HG03025 (cell line): ENCODE measurements around the gene MORN1.
"Not testable (repeated sequence)": the region's sequence is repeated elsewhere in the genome, so short reads cannot be mapped to it uniquely, and the experiment has no call there.

Source experiments
- ATAC-seq: cut with Tn5 transposase; IDR thresholded peaks from one replicate; pipeline ENCODE4 v1.9.1; 2021; ENCODE audit warnings: mild to moderate bottlenecking, moderate library complexity; ENCODE audit not compliant: unreplicated experiment, low FRiP score

Gene MORN1

DNA sequence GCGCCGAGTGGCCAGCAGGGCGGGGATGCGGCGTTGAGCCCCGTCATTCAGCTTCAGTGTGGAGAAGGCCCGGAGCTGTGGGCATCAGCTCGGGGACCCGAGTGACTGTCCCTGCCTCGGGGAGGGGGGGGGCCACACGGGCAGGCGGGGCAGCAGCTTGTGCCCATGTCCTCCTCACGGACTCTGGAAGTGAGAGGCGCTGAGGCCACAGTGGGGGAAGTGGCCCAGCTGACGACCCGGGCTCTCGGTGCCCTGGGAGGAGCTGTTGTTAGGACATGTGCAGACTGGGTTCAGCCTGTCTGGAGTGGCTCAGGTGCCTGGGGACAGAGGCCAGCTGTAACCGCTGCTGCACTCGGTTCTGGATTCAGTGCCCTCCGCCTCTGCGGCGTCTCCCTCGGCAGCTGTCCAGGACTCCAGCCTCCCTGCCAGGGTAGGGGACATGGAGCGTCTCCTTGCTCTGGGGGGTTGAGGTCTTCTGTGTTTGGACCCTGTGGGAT lies 92.2 kb downstream of the MORN1 start:
- ATAC-seq = no peak

DNA sequence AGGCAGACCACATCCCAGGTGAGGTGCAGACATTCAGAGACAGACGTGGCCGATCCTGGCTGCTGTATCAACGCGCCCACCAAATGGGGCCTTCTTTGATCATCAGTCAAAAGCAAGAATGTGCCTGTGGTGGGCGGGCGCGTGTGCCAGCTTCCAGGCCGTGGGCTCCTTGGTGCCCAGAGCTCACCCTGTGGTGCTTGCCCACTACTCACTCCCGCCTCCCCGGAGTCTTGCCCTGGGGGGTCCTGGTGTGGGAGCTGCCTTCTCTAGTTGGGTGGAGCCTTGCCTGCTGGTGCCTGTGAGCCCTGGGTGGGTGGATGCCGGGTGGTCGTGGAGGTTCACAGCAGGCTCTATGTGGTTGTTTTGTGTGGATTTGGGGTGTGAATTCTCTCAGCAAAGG lies 92.7 kb downstream of the MORN1 start:
- no peak for ATAC-seq

DNA sequence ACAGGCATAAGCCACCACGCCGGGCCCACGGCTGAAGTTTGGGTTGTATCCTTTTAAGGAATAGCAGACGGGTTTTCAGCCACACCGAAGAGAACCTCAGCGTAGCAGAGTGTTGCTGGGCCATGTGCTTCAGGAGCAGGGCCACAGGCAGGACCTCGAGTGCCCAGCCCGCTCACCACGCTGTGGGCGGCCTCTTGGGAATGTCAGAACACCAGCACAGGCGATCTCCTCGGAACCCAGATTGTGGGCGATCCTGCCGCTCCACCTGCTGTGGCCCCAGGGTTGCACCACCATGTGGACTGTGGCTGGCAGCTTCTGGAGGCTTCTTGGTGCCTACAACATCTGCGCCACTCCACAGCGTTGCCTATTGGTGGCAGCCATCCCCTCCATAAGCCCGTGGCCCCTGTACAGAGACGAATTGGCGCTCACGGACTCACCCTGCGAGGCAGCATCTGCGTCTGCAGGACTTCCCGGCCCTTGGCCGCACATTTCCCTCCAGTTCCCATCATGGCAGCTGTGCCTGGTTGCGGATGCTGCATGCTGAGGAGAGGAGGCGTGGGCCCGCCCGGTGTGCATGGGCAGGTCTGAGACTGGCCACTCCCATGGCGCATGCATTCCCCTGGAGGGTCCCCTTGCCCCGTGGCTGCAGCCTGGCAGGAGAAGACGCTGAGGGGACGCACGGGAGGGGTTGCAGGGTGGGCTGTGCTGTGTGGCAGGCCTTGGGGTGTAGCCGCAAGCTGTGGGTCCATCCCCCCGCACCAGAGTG lies 93.9 kb downstream of the MORN1 start:
- ATAC-seq = no peak

DNA sequence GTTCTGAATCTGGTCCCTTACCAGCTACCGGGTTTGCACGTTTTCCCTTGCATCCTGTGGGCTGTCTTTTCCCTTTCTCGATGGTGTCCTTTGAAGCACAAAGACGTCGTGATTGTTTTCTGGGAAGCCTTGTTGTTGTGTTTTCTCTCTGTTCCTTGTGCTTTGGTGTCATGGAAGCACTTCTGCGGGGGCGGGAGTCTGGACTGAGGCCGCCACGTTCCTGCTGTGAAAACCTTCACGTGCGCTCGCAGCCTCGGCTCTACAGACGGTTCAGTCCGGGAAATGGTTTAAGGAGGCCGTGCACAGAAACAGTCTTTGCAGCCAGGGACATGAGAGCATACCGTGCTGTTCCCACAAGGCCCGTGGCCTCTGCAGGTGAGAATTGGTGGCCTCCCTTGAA lies 94.7 kb downstream of the MORN1 start:
- no peak for ATAC-seq

DNA sequence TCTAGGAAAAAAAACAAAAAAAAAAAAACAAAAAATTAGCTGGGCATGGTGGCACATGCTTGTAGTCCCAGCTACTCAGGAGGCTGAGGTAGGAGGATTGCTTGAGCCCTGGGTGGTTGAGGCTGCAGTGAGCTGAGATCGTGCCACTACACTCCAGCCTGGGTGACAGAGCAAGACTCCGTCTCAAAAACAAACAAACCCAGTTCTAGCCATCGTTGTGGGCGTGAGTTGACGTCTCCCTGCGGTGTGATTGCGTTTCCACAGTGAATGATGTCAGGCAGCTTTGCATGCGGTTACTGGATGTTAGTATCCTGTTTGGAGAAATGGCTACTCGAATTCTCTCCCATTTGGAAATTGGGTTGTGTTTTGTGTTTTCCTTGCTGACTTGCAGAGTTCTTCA lies 95.1 kb downstream of the MORN1 start:
- not testable (repeated sequence) for ATAC-seq

DNA sequence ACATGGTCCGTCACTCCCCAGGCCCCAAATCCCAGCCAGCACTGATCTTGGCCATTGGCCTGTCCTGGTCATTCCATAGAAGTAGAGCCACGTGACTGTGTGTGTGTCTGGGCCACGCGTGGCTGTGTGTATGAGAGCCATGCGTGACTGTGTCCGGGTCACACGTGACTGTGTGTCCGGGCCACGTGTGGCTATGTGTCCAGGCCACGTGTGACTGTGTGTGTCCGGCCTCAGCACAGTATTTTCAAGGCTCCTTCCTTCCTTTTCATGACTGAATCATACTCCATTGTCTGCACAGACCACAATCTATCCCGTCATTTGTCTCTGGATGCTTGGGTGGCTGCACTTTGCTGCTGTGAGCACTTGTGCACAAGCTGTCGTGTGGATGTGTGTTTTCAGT lies 95.8 kb downstream of the MORN1 start:
- ATAC-seq = no peak

DNA sequence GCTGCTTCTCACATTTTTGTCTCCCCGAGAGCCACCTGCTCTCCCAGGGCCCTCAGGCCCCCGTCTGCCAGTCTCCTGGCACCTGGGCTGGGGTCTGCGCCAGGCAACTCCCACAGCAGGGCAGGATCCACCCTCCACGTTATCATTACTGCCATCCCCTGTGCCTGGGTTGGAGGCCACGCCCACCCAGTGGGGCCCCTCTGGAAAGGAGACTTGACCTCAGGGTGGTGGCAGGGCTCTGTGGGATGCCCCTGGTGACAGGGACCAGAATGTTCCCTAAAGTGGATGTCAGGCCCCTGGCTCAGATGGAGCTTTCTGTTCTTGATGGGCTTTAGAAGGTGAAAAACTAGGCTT lies 96.7 kb downstream of the MORN1 start:
- no peak for ATAC-seq

DNA sequence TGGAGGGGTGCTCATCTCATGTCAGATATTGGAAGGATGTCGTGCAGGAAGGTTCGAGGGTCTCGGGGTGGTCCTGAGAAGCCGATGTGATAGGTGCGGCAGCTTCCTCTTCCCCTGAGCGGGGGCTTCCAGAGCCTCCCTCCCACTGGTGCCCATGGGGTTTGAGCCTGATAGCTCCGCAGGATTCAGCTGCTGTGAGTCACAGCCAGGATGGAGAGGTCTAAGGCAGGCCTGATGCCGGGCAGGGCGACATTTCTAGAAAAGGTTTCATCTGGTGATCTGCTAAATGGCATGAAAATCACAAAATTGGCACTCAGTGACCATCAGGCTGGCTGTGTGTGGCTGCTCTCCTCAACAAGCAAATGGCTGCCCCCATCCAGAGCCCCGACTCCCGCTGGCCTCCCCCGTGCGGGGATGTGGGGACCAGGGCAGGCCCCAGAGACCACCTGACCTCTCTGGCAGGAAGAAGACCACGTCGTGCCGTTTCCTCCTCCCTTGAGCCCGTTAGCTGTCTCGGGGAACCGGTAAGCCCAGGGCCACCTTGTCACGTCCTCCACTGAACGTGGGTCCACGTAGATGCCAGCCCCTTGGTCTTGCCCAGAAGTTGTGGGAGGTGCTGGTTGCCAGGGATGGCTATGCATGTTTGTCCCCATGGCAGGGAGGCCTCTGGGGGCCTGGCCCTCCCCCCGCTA lies 97.2 kb downstream of the MORN1 start:
- ATAC-seq = no peak

DNA sequence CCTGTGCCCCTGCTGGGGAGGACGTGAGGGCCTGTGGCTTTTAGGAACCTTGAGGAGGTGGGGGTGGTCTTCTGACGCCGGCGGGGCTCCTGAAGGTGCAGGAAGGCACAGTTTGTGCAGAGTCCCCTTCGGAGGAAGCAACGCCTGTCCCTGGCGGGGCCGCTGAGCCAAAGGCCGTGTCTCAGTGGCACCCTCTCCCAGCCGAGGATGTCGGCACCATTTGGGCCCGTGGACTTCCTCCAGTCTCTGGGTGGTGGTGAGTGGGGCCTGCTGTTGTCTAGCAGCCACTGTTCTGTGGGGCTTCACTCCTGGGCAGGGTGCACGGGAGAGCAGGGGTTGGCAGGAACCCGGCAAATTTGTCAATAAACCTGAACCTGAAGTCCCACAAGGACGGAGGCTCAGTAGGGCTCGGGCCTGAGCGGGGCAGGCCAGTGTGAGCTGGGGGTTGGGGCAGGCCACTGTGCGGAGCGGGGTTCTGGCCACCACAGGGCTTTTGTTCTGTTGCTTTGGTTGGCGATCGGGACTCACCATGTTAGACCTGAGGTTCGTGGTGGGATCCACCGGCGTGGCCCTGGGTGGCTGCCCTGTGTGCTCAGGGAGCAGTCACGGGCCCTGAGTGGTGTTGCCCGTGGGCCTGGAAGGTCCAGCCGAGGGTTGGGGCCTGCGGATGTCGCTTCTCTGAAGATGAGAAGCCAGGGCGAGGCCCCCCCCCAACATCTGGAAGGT lies 98.5 kb downstream of the MORN1 start:
- ATAC-seq = no peak

DNA sequence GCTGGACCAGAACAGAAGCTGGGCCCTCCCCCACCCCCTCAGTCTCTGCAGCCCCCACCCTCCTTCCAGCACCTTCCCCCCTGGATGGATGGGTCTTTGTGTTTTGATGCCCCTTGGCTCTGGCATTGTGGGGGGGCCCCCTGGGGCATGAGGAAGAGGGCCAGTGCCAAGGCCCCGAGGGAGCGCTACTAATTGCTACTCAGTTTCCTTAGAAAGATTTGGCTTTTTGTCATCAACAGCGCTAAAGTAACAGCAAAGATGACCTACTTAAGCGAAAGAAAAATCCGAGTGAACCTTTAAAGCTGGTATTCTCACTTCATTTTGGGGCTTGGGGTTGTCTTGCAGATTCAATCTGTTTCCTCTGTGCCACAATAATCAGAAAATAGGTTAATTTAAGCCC lies 99.8 kb downstream of the MORN1 start:
- ATAC-seq = no peak

DNA sequence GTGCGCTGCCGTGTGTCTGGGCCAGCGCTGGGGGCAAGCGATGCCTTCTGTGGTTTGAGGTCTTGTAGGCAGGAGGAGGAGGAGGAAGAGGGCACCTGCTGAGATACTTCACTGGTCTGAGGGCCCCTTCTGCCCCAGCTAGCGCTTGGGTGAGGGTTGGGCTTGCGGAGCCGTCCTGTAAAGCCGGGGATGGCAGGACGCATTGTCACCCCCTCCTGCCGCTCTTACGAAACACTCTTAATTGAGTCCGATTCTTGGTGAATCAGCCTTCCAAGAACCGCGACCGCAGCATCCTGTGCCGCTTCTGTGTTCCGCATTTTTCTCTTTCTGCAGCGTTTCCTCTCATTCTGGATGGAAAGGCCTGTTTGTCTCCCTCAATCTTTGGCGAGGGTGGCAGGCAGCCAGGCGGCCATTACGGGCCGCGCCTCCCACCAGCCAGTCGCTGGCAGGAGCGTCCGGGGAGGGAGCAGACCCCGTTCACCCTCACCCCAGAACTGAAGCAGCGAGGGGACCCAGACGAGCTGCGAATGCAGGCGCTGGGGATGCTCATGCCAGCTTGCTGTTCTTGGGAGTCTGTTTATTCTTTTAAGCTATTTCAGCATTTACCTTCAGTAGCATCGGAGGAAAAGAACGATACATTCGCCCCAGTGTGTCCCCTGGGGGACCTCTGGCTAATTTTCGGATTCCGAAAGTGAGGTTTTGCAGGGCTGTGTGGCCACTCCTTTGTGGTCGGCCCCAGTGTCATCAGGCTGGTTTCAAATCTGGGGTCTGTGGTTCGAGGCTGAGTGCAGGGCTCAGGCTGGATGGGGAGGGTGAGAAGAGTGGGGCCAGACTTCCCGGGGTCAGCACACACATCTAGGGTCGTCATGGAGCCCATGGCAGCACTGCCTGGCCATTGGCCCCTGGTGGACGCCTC lies 100.5 kb downstream of the MORN1 start:
- ATAC-seq = no peak

DNA sequence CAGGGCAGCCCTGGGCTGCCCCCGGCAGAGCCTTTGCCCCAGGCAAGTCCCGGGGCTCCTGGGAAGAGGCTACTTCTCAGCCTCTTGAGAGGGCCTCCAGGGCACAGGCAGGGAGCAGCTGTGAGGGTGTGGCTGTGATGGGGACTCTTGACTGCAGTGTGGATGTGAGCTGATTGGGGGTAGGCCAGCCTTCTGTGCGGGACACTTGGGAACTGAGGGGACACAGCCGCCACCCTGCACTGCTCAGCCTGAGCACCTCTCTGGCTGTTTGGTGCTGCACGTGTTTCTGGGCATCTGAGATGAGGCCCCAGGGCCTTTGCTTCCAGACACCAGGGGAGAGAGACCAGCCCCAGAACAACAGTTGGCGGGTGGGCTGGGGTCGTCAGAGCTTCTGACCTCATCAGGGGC lies 101.2 kb downstream of the MORN1 start:
- ATAC-seq = no peak

DNA sequence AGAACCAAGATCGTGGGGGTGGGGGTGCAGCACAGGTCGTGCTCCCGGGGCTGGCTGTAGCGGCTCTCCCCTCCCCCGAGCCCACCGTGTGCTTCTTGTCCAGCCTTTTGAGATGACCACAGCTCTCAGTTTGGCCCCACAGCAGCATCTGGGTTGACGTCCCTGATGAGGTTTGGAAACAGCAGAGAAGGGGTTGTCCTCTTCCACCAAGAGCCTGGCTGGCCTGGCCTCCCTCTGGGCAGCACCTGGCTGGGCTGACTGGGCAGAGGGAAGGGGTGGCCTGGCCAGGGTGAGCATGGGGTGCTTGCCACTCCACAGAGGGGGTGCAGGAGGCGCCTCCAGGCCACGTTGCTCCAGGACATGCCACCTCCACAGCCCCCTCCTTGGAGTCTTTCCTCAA lies 101.7 kb downstream of the MORN1 start:
- ATAC-seq = no peak

DNA sequence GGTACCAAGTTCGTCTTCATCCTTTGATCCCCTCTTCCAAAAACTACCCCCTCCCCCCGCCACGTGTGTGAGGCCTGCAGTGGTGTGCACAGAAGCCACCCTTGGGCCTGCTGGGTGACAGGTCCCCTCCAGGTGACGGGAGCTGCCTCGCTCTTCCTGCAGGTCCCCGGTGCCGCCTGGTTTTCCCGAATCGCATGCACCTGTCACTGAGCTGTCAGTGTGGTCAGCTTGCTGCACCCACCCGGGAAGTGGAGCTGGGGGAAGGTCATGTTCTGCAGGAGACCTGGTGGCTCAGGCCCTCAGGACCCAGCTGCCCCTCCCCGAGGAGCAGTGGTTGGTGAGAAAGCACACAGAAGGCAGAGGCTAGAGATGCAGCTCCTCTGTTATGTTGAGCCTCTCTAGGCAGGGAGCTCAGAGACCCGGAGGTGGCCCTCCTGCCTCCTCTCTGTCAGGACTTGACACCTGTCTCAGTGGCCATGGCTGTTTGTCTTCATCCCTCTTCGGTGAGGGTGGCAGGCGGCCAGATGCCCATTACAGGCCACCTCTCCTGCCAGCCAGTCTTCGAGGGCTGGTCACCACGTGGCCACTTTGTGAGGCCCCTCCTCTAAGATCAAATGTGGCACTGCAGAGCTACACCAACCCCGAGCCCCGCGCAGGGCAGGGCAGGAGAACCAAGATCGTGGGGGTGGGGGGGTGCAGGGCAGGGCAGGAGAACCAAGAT lies 102.4 kb downstream of the MORN1 start:
- no peak for ATAC-seq

DNA sequence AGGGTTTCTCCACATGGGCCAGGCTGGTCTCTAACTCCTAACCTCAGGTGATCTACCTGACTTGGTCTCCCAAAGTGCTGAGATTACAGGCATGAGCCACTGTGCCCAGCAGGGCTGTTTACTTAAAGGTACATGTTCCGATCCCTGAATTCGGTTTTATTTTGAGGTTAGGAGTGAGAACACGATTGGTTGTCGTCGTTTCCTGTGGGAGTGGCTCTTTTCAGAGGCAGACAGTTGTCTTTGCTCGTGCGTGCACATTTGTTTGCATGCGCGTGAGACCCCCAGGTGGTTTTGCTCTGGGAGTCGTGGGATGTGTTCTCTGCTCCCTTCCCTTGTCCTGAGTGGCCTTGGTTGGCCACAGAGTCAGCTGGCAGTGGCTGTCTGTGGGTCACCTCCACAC lies 103.0 kb downstream of the MORN1 start:
- ATAC-seq = no peak

DNA sequence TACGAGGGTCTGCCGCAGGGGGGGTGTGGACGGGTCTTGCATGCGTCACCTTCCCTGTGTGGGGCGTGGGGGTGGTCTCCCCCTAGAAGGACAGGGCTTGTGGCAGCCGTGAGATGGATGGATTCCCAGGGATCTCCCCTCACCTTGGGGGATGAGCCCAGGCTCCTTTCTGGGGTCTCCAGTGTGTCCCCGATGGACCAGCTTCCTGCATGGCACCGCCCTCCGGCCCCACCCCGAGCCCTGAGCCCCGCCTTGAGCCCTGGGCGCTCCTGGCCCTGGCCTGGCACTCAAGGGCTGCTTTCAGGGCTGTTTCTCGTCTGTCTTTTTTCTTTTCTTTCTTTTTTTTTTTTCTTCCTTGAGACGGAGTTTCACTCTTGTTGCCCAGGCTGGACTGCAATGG lies 103.7 kb downstream of the MORN1 start:
- no peak for ATAC-seq

DNA sequence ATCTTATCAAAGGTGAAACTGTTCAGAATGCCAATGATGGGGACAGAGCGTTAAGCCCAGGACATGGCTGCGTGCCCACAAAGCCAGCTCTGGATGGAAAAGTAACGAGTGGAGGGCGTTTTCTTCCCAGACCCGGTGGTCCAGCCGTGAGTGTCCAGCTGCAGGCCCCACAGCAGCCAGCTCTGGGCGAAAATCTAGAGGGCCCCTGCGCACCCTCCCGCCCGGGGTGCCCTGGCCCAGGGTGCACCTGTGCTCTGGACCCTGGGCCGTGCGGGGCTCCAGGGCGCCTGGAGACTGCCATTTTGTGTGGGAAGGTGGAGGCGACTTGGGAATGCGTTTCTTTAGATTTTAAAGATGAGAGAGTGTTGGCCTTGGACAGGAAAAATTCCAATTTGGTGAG lies 104.4 kb downstream of the MORN1 start:
- ATAC-seq = no peak

DNA sequence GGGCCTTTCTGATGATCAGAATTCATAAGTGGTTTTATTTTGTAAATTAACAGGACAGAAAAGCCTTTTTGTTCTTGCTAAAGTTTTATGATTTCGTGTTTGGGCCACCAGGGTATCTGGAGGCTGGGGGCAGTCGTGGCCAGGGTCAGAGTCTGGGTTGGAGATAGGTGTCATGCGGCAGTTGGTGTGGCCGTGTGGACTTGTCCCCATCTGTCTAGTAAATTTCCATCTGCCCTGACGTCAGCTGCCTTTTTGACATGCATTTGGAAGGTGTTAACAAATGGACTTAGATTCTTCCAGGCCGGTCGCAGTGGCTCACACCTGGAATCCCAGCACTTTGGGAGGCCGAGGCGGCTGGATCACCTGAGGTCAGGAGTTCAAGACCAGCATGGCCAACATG lies 106.4 kb downstream of the MORN1 start:
- ATAC-seq = no peak

DNA sequence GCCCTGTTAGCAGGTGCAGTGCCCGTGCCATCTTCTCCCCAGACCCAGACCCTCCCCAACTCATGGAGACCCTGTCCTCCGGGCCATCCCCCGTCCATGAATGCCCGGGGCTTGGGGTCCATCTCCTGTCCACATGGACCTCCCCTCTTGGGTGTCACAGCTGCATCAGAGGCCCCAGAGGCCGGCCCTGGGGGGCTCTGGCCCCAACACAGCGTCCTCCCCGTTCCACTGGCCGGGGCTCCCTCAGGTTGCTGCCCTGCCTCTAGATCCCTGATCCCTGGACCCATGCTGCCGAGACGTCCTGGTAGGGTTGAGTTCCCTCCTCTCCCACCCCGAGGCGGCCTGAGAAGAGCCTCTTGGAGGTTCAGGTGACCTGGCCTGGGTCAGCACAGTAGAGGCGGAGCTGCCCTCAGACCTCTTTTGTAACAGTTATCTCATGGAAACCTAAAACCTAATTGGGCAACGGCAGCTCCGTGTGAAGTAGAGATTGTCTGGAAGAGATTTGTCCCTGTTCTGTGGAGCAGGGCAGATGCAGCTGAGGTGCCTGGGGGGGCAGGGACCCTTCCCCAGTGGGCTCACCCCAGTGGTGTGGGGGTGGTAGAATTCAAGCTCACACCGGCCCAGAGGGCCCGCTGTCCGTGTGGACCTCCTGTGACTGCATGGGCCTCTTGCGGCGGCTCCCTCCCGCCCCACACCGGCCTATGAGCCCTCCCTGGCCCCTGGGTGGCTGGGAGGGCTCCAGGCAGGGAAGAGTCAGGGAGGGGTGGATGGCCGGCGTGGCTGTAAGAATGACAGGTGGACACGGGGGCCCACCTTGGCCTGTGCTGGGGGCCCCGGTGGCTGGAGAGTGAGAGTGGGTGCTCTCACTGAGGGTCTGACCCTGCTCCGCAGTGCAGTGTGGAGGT lies 107.1 kb downstream of the MORN1 start:
- ATAC-seq = no peak
